Bronchial epithelial cell (primary cell): ENCODE results near the gene CATSPER4. TPM values are rescaled to one million over a fixed set of nuclear protein-coding genes. Genes with fewer than 3 reads are reported as not detected.

ENCODE experiments used
- DNase-seq: peaks from one replicate; pipeline ENCODE4 v3.0.0-alpha.2; 2010; ENCODE audit warnings: low read depth
- FAIRE-seq: peaks from 2 replicates; lab custom pipeline; 2011; peaks lifted over from hg19 to GRCh38; lab: Jason Lieb, UNC
- H3K27me3 ChIP-seq: 2 replicates; pipeline ENCODE4 v1.5.1; 2011; ENCODE audit warnings: low read length; ENCODE audit not compliant: control insufficient read depth, insufficient read depth
- H3K36me3 ChIP-seq: 2 replicates; pipeline ENCODE4 v1.5.1; 2011; ENCODE audit warnings: low read length; ENCODE audit not compliant: control insufficient read depth, insufficient read depth
- H3K4me3 ChIP-seq: 2 replicates; pipeline ENCODE4 v1.5.1; 2011; ENCODE audit warnings: mild to moderate bottlenecking, low read depth, low read length, control low read depth
- total RNA-seq: library from RNA; depleted of rRNA; stranded (reverse); fragments of >200 nt; gene quantifications from 2 replicates; pipeline ENCODE4 v1.2.1, GENCODE V29; 2014
- TF ChIP-seq, protein P1 (sequence below): IDR thresholded peaks from 2 replicates; pipeline ENCODE4 v1.5.1; 2011; ENCODE audit warnings: mild to moderate bottlenecking, moderate library complexity, low read length, control low read depth, inconsistent platforms; ENCODE audit not compliant: insufficient read depth, severe bottlenecking

The CATSPER4 gene
- total RNA-seq, 1 donor from 2014 or later, result under 0.01 TPM

DNA sequence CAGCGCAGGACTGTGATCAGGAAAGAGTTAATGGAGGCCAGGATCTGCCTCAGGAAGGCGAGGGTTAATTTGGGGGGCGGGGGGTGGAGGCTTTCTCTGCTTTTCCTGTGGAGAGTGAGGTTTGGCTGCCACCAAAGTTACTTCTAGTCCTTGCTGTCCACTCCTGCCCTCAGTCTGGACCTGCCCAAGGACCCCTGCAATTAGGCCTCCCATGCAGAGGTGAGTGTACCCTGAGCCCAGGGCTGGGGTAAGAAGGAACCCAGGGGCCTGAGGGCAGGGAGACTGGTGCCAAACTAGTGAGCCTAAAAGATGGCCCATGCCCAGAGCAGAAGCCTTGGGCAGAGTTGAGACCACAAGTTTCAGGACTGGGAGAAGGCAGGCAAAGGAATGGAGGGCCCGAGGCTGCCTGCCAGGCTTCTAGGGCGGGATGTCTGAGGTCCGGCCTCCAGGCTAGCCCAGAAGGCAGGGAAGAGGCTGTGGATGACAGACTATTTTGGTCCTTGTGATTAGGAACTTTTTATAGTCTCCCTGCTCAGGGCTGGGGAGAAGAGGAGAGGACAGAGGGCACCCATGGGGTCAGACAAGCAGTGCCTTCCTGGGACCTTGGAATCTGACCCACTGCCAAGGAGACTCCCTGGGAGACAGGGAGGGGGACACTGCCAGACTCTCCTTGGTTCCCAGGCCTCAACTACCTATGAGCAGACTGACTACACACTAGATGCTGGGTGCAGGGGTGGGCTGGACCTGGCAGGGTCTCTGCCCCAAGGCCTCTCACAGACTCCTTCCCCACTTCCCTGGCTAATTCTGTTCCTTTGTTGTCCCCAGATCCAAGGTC, 31.3 kb upstream of the CATSPER4 start, which contains the start of gene FAM110D:
Gene FAM110D, plus strand, starts transcription at position 172 of the 835 bp plus-strand sequence. CDS start 2,213 bp downstream, outside the sequence.
- no peak for FAIRE-seq
- H3K4me3 ChIP-seq, result no peak within 1 kb of the TSS

DNA sequence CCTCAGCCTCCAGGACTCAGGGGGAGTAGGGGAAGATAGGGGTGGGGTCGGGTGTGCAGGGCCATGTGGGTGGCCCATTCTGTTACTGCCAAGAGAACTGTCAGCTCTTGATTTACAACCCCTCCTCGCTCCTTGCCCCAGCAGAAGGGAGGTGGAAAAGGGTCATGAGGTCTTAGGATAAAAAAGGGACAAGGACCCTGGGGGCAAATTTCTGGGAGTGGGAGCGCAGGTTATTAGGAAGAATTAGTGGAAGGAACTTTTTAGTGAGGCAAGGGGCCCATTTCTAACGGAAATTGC, 30.7 kb upstream of the CATSPER4 start:
- H3K4me3 ChIP-seq, result no peak overlapping the region
- DNase-seq, result no peak
- TF ChIP-seq, protein P1, sequence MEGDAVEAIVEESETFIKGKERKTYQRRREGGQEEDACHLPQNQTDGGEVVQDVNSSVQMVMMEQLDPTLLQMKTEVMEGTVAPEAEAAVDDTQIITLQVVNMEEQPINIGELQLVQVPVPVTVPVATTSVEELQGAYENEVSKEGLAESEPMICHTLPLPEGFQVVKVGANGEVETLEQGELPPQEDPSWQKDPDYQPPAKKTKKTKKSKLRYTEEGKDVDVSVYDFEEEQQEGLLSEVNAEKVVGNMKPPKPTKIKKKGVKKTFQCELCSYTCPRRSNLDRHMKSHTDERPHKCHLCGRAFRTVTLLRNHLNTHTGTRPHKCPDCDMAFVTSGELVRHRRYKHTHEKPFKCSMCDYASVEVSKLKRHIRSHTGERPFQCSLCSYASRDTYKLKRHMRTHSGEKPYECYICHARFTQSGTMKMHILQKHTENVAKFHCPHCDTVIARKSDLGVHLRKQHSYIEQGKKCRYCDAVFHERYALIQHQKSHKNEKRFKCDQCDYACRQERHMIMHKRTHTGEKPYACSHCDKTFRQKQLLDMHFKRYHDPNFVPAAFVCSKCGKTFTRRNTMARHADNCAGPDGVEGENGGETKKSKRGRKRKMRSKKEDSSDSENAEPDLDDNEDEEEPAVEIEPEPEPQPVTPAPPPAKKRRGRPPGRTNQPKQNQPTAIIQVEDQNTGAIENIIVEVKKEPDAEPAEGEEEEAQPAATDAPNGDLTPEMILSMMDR, result no peak

More for the DNA sequence above, 31.3 kb upstream of the CATSPER4 start, which contains the start of gene FAM110D:
- DNase-seq, result no peak
- TF ChIP-seq, protein P1, result no peak
- Histone ChIP-seq H3K36me3 (no peaks in the 10 kb centered on the region), H3K27me3 (peaks cover 6% of the 10 kb centered on the region)

DNA sequence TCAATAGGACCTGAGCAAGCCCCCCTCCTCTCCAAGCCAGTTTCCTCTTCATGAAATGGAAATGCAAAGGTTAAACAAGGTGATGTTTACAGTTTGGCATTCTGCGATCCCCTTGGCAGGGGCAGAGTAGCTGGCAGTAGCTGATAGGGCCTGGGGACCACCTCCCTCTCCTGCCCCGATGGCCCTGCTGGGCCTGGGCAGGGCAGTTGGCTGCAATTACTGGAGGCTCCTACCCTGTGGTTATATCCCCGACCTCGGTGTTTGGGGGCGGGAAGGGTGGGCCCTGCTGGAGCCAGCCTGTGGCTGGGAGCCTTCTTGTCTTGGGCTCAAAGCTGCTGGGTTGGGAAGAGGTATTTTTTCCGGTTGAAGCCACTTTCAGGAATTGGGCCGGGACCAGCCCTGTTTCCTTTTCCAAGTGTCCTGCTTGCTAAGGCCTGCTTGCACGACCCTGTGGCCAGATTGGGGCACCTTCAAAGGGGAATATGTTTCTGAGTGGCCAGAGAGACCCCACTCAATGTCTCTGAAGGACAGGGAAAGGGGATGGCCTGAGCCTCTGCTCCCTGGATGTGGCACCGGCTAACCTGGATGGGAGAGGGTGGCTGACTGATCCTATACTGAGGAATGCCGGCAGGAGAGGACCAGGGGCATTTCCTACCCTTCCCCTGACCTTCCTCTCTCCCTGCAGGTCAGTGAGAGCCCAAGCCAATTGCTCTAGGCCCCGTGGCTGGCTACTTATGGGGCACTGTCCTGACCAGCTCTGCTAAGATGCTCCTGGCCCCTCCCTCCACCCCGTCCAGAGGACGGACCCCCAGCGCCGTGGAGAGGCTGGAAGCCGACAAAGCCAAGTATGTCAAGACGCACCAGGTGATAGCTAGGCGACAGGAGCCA, 29.6 kb upstream of the CATSPER4 start:
- DNase-seq, result no peak
- Histone ChIP-seq H3K27me3 (peaks cover 7% of the 10 kb centered on the region), H3K4me3 (peak overlapping the region; percentile 39), H3K36me3 (no peaks in the 10 kb centered on the region)
- no peak for FAIRE-seq
- TF ChIP-seq, protein P1, result no peak

More for the DNA sequence above, 30.7 kb upstream of the CATSPER4 start:
- no peak for FAIRE-seq
- Histone ChIP-seq H3K36me3 (no peaks in the 10 kb centered on the region), H3K27me3 (peaks cover 6% of the 10 kb centered on the region)

DNA sequence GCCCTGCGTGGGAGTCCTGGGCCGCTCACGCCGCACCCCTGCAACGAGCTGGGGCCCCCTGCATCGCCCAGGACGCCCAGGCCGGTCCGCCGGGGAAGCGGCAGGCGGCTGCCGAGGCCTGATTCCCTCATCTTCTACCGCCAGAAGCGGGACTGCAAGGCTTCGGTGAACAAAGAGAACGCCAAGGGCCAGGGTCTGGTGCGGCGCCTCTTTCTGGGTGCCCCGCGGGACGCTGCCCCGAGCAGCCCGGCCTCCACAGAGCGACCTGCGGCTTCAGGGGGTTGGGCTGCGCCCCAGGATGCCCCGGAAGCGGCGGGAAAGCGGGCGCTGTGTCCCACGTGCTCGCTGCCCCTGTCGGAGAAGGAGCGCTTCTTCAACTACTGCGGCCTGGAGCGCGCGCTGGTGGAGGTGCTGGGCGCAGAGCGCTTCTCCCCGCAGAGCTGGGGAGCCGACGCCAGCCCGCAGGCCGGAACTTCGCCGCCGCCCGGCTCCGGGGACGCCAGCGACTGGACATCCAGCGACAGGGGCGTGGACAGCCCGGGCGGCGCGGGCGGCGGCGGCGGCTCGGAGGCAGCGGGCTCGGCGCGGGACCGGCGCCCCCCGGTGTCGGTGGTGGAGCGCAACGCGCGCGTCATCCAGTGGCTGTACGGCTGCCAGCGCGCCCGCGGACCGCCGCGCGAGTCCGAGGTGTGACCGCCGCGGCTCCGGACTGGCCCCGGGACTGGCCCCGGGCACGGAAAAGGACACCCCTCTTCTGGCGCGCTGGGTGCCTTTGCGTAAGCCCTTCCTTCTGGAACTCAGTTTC, 28.8 kb upstream of the CATSPER4 start:
- FAIRE-seq, result no peak
- TF ChIP-seq, protein P1, result no peak
- Histone ChIP-seq H3K27me3 (peaks cover 4% of the 10 kb centered on the region), H3K4me3 (peak overlapping the region; percentile 39), H3K36me3 (no peaks in the 10 kb centered on the region)
- no peak for DNase-seq

DNA sequence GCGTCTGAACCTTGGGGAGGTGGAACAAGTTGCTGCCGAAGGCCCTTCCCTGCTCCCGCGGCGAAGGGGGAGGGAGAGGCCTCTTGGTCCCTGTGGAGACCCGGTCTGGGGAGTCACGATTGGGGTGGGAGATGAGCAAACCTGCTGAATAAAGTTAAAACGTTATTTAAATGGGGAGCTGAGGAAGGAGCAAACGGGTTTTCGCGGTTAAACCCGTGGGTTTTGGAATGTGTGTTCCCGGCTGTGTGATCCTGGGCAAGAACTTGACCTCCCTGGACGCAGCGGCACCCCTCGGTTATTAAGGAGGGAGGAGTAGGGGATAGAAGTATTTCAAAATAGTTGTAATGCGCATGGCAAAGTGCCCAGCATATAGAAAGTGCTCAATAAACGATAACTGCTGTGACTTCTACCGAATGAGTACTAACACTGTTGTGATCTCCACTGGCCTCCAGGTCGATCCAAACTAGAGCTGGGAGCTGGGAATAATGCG, 28.1 kb upstream of the CATSPER4 start:
- DNase-seq (no peak), FAIRE-seq (no peak)
- Histone ChIP-seq H3K4me3 (peak overlapping the region; percentile 39), H3K36me3 (no peaks in the 10 kb centered on the region), H3K27me3 (peaks cover 4% of the 10 kb centered on the region)
- TF ChIP-seq, protein P1, result no peak
